ENCODE data around the gene TDP1. TPM values are rescaled to one million over a fixed set of nuclear protein-coding genes. Genes with fewer than 3 reads are reported as not detected.

Gene TDP1
- total RNA-seq, 4 donors from 2014 or later, result 0.75 to 28.3 (median 14.5) TPM

DNA sequence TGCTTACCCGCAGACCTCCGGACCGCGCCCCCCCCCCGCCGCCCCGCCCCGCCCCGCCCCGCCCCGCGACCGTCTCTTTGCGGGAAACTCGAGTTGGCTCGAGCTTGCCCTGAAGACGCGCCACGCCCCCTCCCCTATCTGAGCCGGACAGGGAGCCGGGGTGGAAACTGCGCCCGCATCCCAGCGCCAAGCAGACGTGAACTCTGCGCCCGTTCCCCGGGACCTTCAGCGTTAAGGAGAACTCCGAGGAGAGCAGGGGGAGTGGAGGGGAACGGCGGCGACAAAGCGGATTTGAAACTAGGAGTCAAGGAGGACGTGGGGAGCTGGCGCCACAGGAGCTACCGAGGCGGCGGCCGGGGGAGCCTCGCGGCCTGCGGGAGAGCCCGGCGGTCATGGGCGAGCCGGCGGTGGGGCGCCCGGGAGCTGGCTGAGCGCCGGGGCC, 106.0 kb downstream of the TDP1 start, which contains the start of gene KCNK13:
Gene KCNK13, plus strand, starts transcription at position 310 of the 442 bp plus-strand sequence. CDS start 212 bp downstream, outside the sequence.
- peaks cover 10 to 31% (median 30%) of the 10 kb centered on the region in 4 donors for H3K4me1 ChIP-seq
- peaks cover 95% of the 10 kb centered on the region for H3K27me3 ChIP-seq
- intact Hi-C loops (cut with DNase I; ENCODE audit: low total_unique reads) (loop anchor here (5.0 kb wide), 1 partner anchor 394 kb away; no protein-coding TSS in a partner anchor), in situ Hi-C loops (cut with MboI; ENCODE audit: low pct_ligation_motif_present in 1 of 4, low pct_unique_long_range_greater_than_20kb in 1 of 4, low sequenced_read_pairs in 3 of 4) (no loop called here)
- H3K4me3 ChIP-seq, result peak within 1 kb of the TSS in 3 of 4 donors; percentile 23 to 50 (median 40)
- no peaks in the 10 kb centered on the region for H3K36me3 ChIP-seq
- peak; percentile 11 for DNase-seq
- 0% methylated on average over 36 of the region's 52 CpGs; no CpG with 5 or more reads in 1 of the 2 donors for whole genome bisulfite sequencing, 2 donors (ENCODE audit: low coverage in 1 of 2)
- no peak for TF ChIP-seq POLR2AphosphoS5 (IDR thresholded peaks at IDR 0.05)
- TF ChIP-seq, protein P1, sequence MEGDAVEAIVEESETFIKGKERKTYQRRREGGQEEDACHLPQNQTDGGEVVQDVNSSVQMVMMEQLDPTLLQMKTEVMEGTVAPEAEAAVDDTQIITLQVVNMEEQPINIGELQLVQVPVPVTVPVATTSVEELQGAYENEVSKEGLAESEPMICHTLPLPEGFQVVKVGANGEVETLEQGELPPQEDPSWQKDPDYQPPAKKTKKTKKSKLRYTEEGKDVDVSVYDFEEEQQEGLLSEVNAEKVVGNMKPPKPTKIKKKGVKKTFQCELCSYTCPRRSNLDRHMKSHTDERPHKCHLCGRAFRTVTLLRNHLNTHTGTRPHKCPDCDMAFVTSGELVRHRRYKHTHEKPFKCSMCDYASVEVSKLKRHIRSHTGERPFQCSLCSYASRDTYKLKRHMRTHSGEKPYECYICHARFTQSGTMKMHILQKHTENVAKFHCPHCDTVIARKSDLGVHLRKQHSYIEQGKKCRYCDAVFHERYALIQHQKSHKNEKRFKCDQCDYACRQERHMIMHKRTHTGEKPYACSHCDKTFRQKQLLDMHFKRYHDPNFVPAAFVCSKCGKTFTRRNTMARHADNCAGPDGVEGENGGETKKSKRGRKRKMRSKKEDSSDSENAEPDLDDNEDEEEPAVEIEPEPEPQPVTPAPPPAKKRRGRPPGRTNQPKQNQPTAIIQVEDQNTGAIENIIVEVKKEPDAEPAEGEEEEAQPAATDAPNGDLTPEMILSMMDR (IDR thresholded peaks at IDR 0.05), result no peak
- TF ChIP-seq POLR2A (IDR thresholded peaks at IDR 0.05), result no peak
- no peak for TF ChIP-seq EP300 (IDR thresholded peaks at IDR 0.05; ENCODE audit: low read depth)
- H3K27ac ChIP-seq, result no peak within 1 kb of the TSS
- no peaks in the 10 kb centered on the region for H3K9me3 ChIP-seq

DNA sequence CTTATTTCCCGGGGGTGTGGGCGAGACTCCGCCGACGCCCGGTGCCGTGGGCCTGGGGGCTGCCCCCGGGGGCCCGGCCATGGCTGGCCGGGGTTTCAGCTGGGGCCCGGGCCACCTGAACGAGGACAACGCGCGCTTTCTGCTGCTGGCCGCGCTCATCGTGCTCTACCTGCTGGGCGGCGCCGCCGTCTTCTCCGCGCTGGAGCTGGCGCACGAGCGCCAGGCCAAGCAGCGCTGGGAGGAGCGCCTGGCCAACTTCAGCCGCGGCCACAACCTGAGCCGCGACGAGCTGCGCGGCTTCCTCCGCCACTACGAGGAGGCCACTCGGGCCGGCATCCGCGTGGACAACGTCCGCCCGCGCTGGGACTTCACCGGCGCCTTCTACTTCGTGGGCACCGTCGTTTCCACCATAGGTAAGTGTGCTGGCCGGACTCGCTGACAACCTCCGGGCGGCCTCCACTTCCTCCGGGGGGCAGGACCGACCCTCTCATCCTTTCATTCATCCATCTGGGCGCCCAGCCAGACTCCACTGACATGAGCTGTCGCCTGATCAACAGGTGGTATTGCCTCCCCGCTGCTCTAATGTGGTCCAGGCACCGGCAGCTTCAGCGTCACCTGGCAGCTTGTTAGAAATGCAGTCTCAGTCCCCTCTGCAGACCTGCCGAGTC, 106.5 kb downstream of the TDP1 start:
- 2% methylated on average over 58 of the region's 63 CpGs; no CpG with 5 or more reads in 1 of the 2 donors for WGBS, 2 donors (ENCODE audit: low coverage in 1 of 2)
- Histone ChIP-seq H3K9me3 (no peaks in the 10 kb centered on the region), H3K36me3 (no peaks in the 10 kb centered on the region), H3K27ac (no peak overlapping the region), H3K4me3 (peak overlapping the region in 3 of 4 donors; percentile 23 to 50 (median 40)), H3K27me3 (peaks cover 90% of the 10 kb centered on the region), H3K4me1 (peaks cover 10 to 31% (median 30%) of the 10 kb centered on the region in 4 donors)
- peak; percentile 11 for DNase-seq
- intact Hi-C loops (cut with DNase I; ENCODE audit: low total_unique reads), result loop anchor here (5.0 kb wide), 1 partner anchor 395 kb away; no protein-coding TSS in a partner anchor
- in situ Hi-C loops (cut with MboI; ENCODE audit: low pct_ligation_motif_present in 1 of 4, low pct_unique_long_range_greater_than_20kb in 1 of 4, low sequenced_read_pairs in 3 of 4), result no loop called here
- TF ChIP-seq, protein P1 (IDR thresholded peaks at IDR 0.05), result no peak
- TF ChIP-seq POLR2A (IDR thresholded peaks at IDR 0.05) (no peak), EP300 (IDR thresholded peaks at IDR 0.05; ENCODE audit: low read depth) (no peak), POLR2AphosphoS5 (IDR thresholded peaks at IDR 0.05) (no peak)

DNA sequence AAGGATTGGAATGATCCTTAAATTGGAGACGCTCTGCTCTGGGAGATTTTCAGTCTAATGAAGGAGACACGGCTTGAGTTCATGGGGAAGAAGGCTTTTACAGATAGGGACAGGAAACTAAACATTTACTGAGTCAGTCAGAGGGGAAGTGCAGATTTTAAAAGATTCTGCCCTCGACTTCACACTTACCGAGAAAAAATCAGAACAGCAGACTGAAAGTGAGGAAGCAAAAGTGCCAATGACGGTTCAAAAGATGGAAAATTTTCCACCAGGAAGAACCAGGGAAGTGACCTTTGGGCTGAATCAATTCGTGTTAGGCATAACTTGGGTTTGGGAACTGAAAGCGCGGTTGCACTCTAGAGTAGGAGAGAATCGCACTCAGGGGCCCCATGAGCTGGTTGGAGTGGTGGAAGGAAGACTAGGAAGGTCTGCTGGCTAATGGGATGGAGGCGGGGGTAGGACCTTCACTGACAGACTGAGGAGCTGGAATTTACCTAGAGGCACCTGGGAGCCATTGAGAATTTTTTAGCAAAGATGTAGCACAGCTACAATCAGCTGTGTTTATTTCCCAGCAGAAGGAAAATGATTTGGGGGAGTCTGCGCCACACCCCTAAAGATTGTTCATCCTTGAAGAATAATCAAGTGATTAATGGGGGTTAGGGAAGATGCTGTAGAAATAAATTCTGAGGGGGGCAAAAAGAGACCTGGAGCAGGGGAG, 107.3 kb downstream of the TDP1 start:
- WGBS, 2 donors (ENCODE audit: low coverage in 1 of 2), result 25 to 26% methylated on average over 8 to 11 of the region's 11 CpGs
- Histone ChIP-seq H3K4me1 (peaks cover 10 to 31% (median 30%) of the 10 kb centered on the region in 4 donors), H3K27me3 (peaks cover 89% of the 10 kb centered on the region), H3K36me3 (no peaks in the 10 kb centered on the region), H3K4me3 (peak overlapping the region in 2 of 4 donors; percentile 40 to 50), H3K9me3 (no peaks in the 10 kb centered on the region), H3K27ac (no peak overlapping the region)
- TF ChIP-seq, protein P1 (IDR thresholded peaks at IDR 0.05), result no peak
- no peak for TF ChIP-seq POLR2AphosphoS5 (IDR thresholded peaks at IDR 0.05)
- TF ChIP-seq POLR2A (IDR thresholded peaks at IDR 0.05), result no peak
- TF ChIP-seq EP300 (IDR thresholded peaks at IDR 0.05; ENCODE audit: low read depth), result no peak
- in situ Hi-C loops (cut with MboI; ENCODE audit: low pct_ligation_motif_present in 1 of 4, low pct_unique_long_range_greater_than_20kb in 1 of 4, low sequenced_read_pairs in 3 of 4) (no loop called here), intact Hi-C loops (cut with DNase I; ENCODE audit: low total_unique reads) (loop anchor here (5.0 kb wide), 1 partner anchor 396 kb away; no protein-coding TSS in a partner anchor)
- DNase-seq, result no peak

DNA sequence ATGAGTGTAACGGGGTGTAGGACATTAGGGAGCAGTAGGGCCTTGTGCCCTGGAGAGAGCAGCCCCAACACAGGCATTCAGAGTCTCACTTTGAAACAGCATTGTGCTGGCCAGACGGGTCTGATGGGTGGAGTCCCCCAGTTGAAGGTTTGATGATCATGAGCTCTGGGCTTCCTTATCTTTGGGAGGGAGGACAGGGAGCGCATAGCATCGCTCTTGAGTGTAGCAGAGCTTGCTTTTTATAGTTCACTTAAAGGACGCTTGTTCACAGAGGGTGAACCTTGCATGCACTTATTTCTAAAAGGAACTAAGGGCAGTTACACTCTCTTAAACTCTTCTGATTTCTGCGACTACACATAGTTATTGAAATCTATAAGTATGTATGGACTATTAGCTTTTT, 116.6 kb downstream of the TDP1 start:
- intact Hi-C loops (cut with DNase I; ENCODE audit: low total_unique reads), result no loop called here
- Histone ChIP-seq H3K9me3 (no peaks in the 10 kb centered on the region), H3K27me3 (peaks cover 36% of the 10 kb centered on the region), H3K4me3 (no peak overlapping the region), H3K4me1 (no peaks in the 10 kb centered on the region), H3K36me3 (no peaks in the 10 kb centered on the region), H3K27ac (no peak overlapping the region)
- DNase-seq, result no peak
- in situ Hi-C loops (cut with MboI; ENCODE audit: low pct_ligation_motif_present in 1 of 4, low pct_unique_long_range_greater_than_20kb in 1 of 4, low sequenced_read_pairs in 3 of 4), result no loop called here
- TF ChIP-seq POLR2AphosphoS5 (IDR thresholded peaks at IDR 0.05) (no peak), POLR2A (IDR thresholded peaks at IDR 0.05) (no peak), EP300 (IDR thresholded peaks at IDR 0.05; ENCODE audit: low read depth) (no peak)
- TF ChIP-seq, protein P1 (IDR thresholded peaks at IDR 0.05), result no peak
- 70 to 87% methylated on average over 3 to 6 of the region's 6 CpGs for WGBS, 2 donors (ENCODE audit: low coverage in 1 of 2)

All from transverse colon (tissue), 4 donors.